NB4 (cell line): ENCODE data around the gene NFKBIE.

ENCODE experiments used
- DNase-seq: peaks from one replicate; pipeline ENCODE4 v3.0.0; 2010; ENCODE audit warnings: low read depth
- H3K4me3 ChIP-seq: one replicate; pipeline ENCODE4 v1.5.1; 2011; ENCODE audit warnings: mild to moderate bottlenecking, low read depth, low read length, moderate library complexity
- CTCF ChIP-seq: IDR thresholded peaks from one replicate; pipeline ENCODE4 v1.5.1; 2012; ENCODE audit warnings: low read depth, low read length
- MAX ChIP-seq: IDR thresholded peaks from 2 replicates; pipeline ENCODE4 v1.6.1; 2011; ENCODE audit warnings: low read depth, low read length
- MYC ChIP-seq: IDR thresholded peaks from 2 replicates; pipeline ENCODE4 v1.6.1; 2011; ENCODE audit warnings: low read depth, low read length
- POLR2A ChIP-seq: IDR thresholded peaks from 2 replicates; pipeline ENCODE4 v1.6.1; 2011; ENCODE audit warnings: mild to moderate bottlenecking; ENCODE audit not compliant: insufficient read length; ENCODE audit errors: extremely low read depth

Gene NFKBIE

GRCh38 chr6:44258325-44258863 lies 7.0 kb downstream of the NFKBIE start:
- no peak for DNase-seq
- TF ChIP-seq CTCF (no peak), POLR2A (no peak), MAX (no peak), MYC (no peak)
- no peak overlapping the region for H3K4me3 ChIP-seq

GRCh38 chr6:44257753-44258324 lies 7.5 kb downstream of the NFKBIE start:
- no peak for DNase-seq
- TF ChIP-seq MYC = no peak
- TF ChIP-seq MAX = no peak
- no peak for TF ChIP-seq POLR2A
- TF ChIP-seq CTCF = no peak
- H3K4me3 ChIP-seq = peak overlapping the region; percentile 50

GRCh38 chr6:44257025-44257752 lies 8.2 kb downstream of the NFKBIE start, which contains the start of gene SLC35B2:
TSS of gene SLC35B2 (minus strand) at chr6:44257528. CDS start at chr6:44257410, 118 bp downstream.
- H3K4me3 ChIP-seq = peak within 1 kb of the TSS; percentile 83
- TF ChIP-seq MAX = peak; percentile 96
- TF ChIP-seq POLR2A = peak; percentile 68
- peak; percentile 80 for TF ChIP-seq MYC
- TF ChIP-seq CTCF = peak; percentile 29
- peak; percentile 89 for DNase-seq

GRCh38 chr6:44256775-44257024 lies 8.7 kb downstream of the NFKBIE start:
- H3K4me3 ChIP-seq = peak overlapping the region; percentile 83
- DNase-seq = no peak
- TF ChIP-seq POLR2A (no peak), CTCF (no peak), MAX (no peak), MYC (no peak)

- no peak for TF ChIP-seq MAX
- TF ChIP-seq MYC = no peak
- TF ChIP-seq POLR2A = no peak
- TF ChIP-seq CTCF = no peak
- peak overlapping the region; percentile 83 for H3K4me3 ChIP-seq
- DNase-seq = peak; percentile 52
These were observed 9.2 kb downstream of the NFKBIE start for GRCh38 chr6:44255871-44256774.
